ENCODE results near the gene DUSP5. TPM values are rescaled to one million over a fixed set of nuclear protein-coding genes. Genes with fewer than 3 reads are reported as not detected.
"Not testable (repeated sequence)": the region's sequence is repeated elsewhere in the genome, so short reads cannot be mapped to it uniquely, and the experiment has no call there.

The DUSP5 gene
- 1 to 10 TPM; 1.7 to 6.8 (median 3.8) TPM for polyA plus RNA-seq (ENCODE audit: insufficient read length in 10 of 10)
- long read RNA-seq, donor 1, partial matches to known transcripts: 0 of 1 reads
- long read RNA-seq, donor 1, other reads (novel, unspliced or antisense): 0 of 1 reads
- long read RNA-seq, donor 2, partial matches to known transcripts: 0 of 1 reads
- long read RNA-seq, donor 2, other reads (novel, unspliced or antisense): 0 of 1 reads
- long read RNA-seq, donor 3: 0 reads
- long read RNA-seq, donor 4: 0 reads
- long read RNA-seq, donor 5, partial matches to known transcripts: 0 of 1 reads
- long read RNA-seq, donor 5, other reads (novel, unspliced or antisense): 0 of 1 reads
- long read RNA-seq, donor 6, partial matches to known transcripts: 0 of 1 reads
- long read RNA-seq, donor 6, other reads (novel, unspliced or antisense): 0 of 1 reads
- long read RNA-seq, donor 7, partial matches to known transcripts: 0 of 4 reads
- long read RNA-seq, donor 7, other reads (novel, unspliced or antisense): 0 of 4 reads
- long read RNA-seq, donor 8, partial matches to known transcripts: 0 of 1 reads
- long read RNA-seq, donor 8, other reads (novel, unspliced or antisense): 0 of 1 reads
- long read RNA-seq, donor 9: 0 reads

- DNase-seq: peak; percentile 96 to 98 (median 97)
Observed at GRCh38 chr10:110497438-110498086, at the start of gene DUSP5. Gene DUSP5 (plus strand): TSS chr10:110497907. CDS start chr10:110498122, 215 bp downstream.

- DNase-seq: no peak
Observed at GRCh38 chr10:110448682-110449418, 48.9 kb upstream of the DUSP5 start.

- no peak for DNase-seq
Observed at GRCh38 chr10:110455446-110455845, 42.3 kb upstream of the DUSP5 start.

GRCh38 chr10:110456046-110456445, 41.7 kb upstream of the DUSP5 start:
- peak; percentile 31 to 38 (median 32) for DNase-seq

GRCh38 chr10:110456523-110457091, 41.1 kb upstream of the DUSP5 start:
- DNase-seq: no peak

- no peak for DNase-seq
Observed at GRCh38 chr10:110457851-110458250, 39.9 kb upstream of the DUSP5 start.

GRCh38 chr10:110458266-110458920, 39.3 kb upstream of the DUSP5 start:
- no peak for DNase-seq

- DNase-seq: no peak
Observed at GRCh38 chr10:110459600-110459999, 38.1 kb upstream of the DUSP5 start.

- DNase-seq: peak in 2 of 3 donors; percentile 9 to 22
Observed at GRCh38 chr10:110460111-110460809, 37.4 kb upstream of the DUSP5 start.

GRCh38 chr10:110461088-110461487, 36.6 kb upstream of the DUSP5 start:
- DNase-seq: no peak

- peak in 1 of 3 donors; percentile 27 for DNase-seq
Observed at GRCh38 chr10:110461530-110461929, 36.2 kb upstream of the DUSP5 start.

- DNase-seq: no peak
Observed at GRCh38 chr10:110462166-110463095, 35.3 kb upstream of the DUSP5 start.

GRCh38 chr10:110468258-110468657, 29.4 kb upstream of the DUSP5 start:
- not testable (repeated sequence) for DNase-seq

- DNase-seq: not testable (repeated sequence)
Observed at GRCh38 chr10:110470541-110470940, 27.2 kb upstream of the DUSP5 start.

GRCh38 chr10:110471566-110472139, 26.1 kb upstream of the DUSP5 start:
- no peak for DNase-seq

GRCh38 chr10:110474017-110474416, 23.7 kb upstream of the DUSP5 start:
- no peak for DNase-seq

- DNase-seq: no peak
Observed at GRCh38 chr10:110474826-110475225, 22.9 kb upstream of the DUSP5 start.

GRCh38 chr10:110475722-110476515, 21.8 kb upstream of the DUSP5 start:
- no peak for DNase-seq
